Stimulated activated CD4-positive, alpha-beta T cell treated with anti-CD3 and anti-CD28 coated beads, TNF-alpha, amount 100 ng/mL, for 48 hours (primary cell): ENCODE data around the gene ASB14.
"Not testable (repeated sequence)": the region's sequence is repeated elsewhere in the genome, so short reads cannot be mapped to it uniquely, and the experiment has no call there.

Source experiments
- DNase-seq, 3 donors: peaks; one replicate each; pipeline ENCODE4 v3.0.0-alpha.2; 2020; ENCODE audit warnings: low read depth in 3 of 3

The ASB14 gene

GRCh38 chr3:57292159-57292896 is at the start of gene ASB14:
Gene ASB14, minus strand, starts transcription at chr3:57292685. Its CDS starts 652 bp downstream, at chr3:57292033.
- DNase-seq, result no peak

- DNase-seq, result not testable (repeated sequence)
Observed at GRCh38 chr3:57339071-57339642, 46.7 kb upstream of the ASB14 start.

GRCh38 chr3:57338272-57339070 is 46.0 kb upstream of the ASB14 start:
- DNase-seq, result not testable (repeated sequence)

- DNase-seq, result no peak
Observed at GRCh38 chr3:57335283-57335938, 42.9 kb upstream of the ASB14 start.

- DNase-seq, result no peak
Observed at GRCh38 chr3:57331078-57331610, 38.7 kb upstream of the ASB14 start.

- not testable (repeated sequence) for DNase-seq
Observed at GRCh38 chr3:57326498-57326897, 34.0 kb upstream of the ASB14 start.

GRCh38 chr3:57314204-57314603 is 21.7 kb upstream of the ASB14 start:
- no peak for DNase-seq

DNA sequence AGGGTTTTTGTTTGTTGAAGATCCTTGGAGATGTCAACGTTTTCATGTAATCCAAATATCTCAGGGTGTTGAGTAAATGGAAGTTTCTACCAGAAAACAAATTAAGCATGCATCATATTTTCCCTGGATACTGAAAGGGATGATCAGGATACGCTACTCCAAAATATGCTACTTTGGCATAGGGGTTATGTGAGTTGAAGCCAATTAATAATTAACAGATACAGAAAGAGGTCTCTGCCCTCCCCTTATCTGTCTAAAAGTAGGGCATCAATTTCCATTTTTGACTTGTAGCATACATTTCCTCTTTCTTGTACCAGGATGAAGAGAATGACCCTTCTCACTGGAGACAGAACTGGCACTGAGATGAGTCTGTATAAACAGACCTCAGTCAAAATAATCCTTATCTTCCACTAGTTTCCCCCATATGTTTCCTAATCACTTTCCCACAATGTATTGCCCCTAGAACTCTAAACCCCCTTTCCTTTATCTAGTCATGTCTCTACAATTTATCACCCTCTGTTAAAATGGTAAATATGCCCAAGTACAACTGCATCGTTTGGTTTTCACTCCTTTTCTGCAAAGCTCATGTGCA is 17.4 kb upstream of the ASB14 start:
- no peak for DNase-seq

GRCh38 chr3:57303520-57303919 is 11.0 kb upstream of the ASB14 start:
- DNase-seq, result not testable (repeated sequence)

DNA sequence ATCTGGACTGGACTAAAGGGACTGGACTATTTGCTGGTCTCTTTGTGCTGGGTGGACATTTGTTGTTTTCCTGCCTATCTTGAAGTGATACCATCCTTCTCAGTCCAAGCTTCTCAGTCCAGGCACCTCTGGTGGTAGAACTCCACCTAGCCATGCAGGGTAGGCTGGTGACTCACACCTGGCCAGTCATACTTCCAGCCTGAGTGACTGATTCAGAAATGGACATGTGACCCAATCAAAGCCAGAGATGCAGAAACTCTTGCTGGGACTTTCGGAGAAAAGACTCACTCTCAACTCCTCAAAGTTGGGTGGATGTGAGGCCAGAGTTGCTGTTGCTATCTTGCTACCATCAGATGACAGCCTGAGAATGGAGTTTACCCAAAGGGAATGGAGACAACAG is 5.6 kb upstream of the ASB14 start:
- no peak for DNase-seq

GRCh38 chr3:57292897-57293526 is 527 bp upstream of the ASB14 start:
- DNase-seq, result no peak

GRCh38 chr3:57288403-57288802 is 4.1 kb downstream of the ASB14 start:
- DNase-seq, result no peak

DNA sequence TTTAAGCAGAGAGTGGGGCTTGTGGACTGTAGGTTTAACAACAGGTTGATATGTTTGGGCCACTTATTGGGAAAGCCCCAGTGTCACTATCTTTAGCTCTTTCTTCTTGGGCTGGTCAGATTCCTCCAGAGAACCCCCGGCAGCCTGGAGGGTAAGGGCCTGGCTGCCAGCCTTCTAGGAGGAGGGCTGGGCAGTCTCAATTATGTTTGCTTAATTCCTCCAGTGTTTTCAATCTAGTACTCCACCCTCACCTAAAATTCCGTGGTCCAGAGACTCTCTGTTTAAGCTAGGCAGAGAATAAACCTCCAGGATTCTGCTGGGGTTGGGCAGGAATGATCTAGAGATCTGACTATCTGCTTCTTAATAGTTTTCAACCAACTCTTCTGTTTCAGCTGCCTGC is 5.3 kb downstream of the ASB14 start:
- DNase-seq, result no peak

- DNase-seq, result no peak
Observed at GRCh38 chr3:57283334-57283733, 9.2 kb downstream of the ASB14 start.

DNA sequence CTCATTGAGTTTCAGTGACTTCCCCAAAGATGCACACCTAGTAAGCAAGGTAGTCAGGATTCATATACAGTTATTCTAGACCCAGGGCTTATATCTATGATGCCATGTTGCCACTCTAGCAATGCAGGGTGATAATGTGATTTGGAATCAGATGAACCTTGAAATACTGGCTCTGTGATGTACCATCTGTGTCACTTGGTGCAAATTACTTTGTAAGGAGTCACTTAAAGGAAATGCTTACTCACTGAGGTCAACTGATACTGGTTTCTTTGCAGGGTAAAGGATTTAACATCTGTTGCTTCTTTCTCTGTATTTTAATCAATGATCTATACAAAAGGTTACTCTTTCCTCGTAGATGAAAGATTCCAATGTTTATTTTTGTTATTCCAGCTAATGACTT is 10.8 kb downstream of the ASB14 start:
- DNase-seq, result no peak

- DNase-seq, result no peak
Observed at GRCh38 chr3:57279685-57280084, 12.8 kb downstream of the ASB14 start.

DNA sequence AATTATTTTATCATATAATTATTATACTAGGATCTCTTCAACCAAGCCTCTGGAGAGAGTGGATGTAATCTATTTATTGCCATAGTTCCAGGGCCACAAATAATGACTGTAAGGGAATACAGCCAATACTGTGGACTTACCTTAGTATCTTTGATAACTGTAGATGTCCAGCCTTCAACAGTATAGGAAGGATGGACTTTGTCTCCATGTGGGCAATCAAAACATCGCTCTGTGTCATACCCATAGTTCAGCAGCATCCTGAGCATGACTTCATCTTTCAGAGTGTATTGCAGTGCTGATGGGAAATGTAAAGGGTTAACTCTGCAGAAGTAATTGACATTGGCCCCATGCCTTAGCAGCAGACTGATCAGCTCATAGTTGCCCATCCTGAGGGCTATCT is 14.2 kb downstream of the ASB14 start:
- no peak for DNase-seq

DNA sequence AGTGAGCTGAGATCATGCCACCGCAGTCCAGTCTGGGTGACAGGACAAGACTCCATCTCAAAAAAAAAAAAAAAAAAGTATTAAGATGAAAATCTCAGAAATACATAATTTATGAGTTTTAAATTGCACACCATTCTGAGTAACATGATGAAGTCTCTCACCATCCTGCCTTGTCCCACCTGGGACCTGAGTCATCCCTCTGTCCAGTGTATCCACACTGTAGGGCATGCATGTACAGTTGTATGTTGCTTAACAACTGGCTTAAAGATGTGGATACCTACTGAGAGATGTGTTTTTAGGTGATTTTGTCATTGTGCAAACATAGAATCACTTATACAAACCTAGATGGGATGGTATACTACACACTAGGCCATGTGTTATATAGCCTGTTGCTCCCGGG is 17.1 kb downstream of the ASB14 start:
- no peak for DNase-seq

DNA sequence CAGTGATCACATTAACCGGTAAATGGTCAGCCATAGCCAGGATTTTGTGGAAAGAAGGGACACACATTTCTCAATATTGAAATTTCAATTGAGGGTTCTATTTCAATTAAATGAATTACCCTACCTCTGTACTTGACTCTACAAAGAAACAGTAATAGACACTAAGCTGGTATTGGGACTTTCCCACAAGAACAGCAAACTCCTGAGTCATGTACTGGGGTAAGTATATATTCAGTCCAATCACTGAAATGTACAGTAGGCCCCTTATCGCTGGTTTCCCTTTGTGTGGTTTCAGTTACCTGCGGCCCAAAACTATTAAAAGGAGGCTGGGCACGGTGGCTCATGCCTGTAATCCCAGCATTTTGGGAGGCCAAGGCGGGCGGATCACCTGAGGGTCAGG is 17.6 kb downstream of the ASB14 start:
- no peak for DNase-seq

DNA sequence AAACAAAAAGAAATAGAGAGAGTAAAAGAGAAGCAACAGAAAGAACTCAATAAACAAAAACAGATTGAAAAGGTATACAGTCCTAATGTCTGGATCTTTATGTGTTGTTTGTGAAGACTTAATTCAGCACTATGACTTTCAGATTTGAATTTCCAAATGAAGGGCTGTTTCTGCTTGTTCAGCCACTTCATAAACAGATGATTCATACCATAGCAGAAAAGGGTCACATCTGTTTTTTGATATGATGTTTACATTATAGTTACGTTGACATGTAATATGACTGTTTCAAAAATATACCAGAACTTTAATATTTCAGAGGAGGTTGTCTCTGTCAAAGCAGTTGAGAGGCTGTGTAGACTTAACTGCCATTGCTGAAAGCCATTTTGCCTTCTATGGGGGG is 24.1 kb downstream of the ASB14 start:
- DNase-seq, result no peak

- no peak for DNase-seq
Observed at GRCh38 chr3:57261929-57262328, 30.6 kb downstream of the ASB14 start.
